HT1080 (cell line): ENCODE measurements around the gene PPM1M. TPM values are rescaled to one million over a fixed set of nuclear protein-coding genes. Genes with fewer than 3 reads are reported as not detected.
"Not testable (repeated sequence)": the region's sequence is repeated elsewhere in the genome, so short reads cannot be mapped to it uniquely, and the experiment has no call there.

Source experiments
- DNase-seq: peaks from one replicate; pipeline ENCODE4 v3.0.0-alpha.2; 2015; ENCODE audit warnings: low read depth
- total RNA-seq: library from RNA; depleted of rRNA; stranded (reverse); fragments of >200 nt; shearing (Covaris generic); gene quantifications from 2 replicates; pipeline ENCODE4 v1.2.3, GENCODE V29; 2014

The PPM1M gene
- total RNA-seq, 1 experiment from 2014 or later: 1.8 TPM

GRCh38 chr3:52274781-52275180 lies 29.2 kb downstream of the PPM1M start:
- not testable (repeated sequence) for DNase-seq

- DNase-seq: peak; percentile 62
Observed at GRCh38 chr3:52277071-52277964, 31.8 kb downstream of the PPM1M start.

GRCh38 chr3:52277972-52278509 lies 32.5 kb downstream of the PPM1M start:
- peak; percentile 50 for DNase-seq

GRCh38 chr3:52278510-52279069 lies 33.0 kb downstream of the PPM1M start, which contains the start of gene WDR82:
Gene WDR82 (minus strand): TSS chr3:52278649. CDS start chr3:52278361, 288 bp downstream.
- peak; percentile 87 for DNase-seq

- DNase-seq: no peak
Observed at GRCh38 chr3:52279596-52279995, 34.0 kb downstream of the PPM1M start.

GRCh38 chr3:52280050-52280461 lies 34.5 kb downstream of the PPM1M start:
- no peak for DNase-seq

GRCh38 chr3:52281981-52282801 lies 36.6 kb downstream of the PPM1M start:
- DNase-seq: no peak

GRCh38 chr3:52283306-52283705 lies 37.7 kb downstream of the PPM1M start:
- DNase-seq: no peak

- not testable (repeated sequence) for DNase-seq
Observed at GRCh38 chr3:52284051-52284450, 38.5 kb downstream of the PPM1M start.

GRCh38 chr3:52286777-52287110 lies 41.2 kb downstream of the PPM1M start:
- no peak for DNase-seq

GRCh38 chr3:52288674-52289073 lies 43.1 kb downstream of the PPM1M start:
- DNase-seq: no peak

- no peak for DNase-seq
Observed at GRCh38 chr3:52289338-52289746, 43.8 kb downstream of the PPM1M start.

GRCh38 chr3:52289747-52290595 lies 44.4 kb downstream of the PPM1M start:
- no peak for DNase-seq

GRCh38 chr3:52290596-52291507 lies 45.3 kb downstream of the PPM1M start:
- no peak for DNase-seq

- no peak for DNase-seq
Observed at GRCh38 chr3:52291508-52292181, 46.1 kb downstream of the PPM1M start.

GRCh38 chr3:52292247-52293065 lies 46.9 kb downstream of the PPM1M start:
- no peak for DNase-seq

GRCh38 chr3:52293491-52294319 lies 48.1 kb downstream of the PPM1M start:
- no peak for DNase-seq
